Naive thymus-derived CD8-positive, alpha-beta T cell (primary cell): ENCODE data around the gene PFDN6. TPM values are rescaled to one million over a fixed set of nuclear protein-coding genes. Genes with fewer than 3 reads are reported as not detected.
A peak's percentile ranks its signal among the peaks of the same experiment; 100 is the strongest.

Experiments
- ATAC-seq, 2 donors: fragments of 150-1000 bp; cut with Tn5 transposase in 1 of 2; sonication (Bioruptor Pico), chemical (Tn5 transposase) in 1 of 2; 1 replicate in 1 of 2; 2 replicates in 1 of 2; pipeline ENCODE4 v1.10.0; 2021; ENCODE audit warnings: mild to moderate bottlenecking in 2 of 2, moderate library complexity in 2 of 2
- POLR2A ChIA-PET: fragments of 350-600 bp; sonication (Branson Sonifier 250); formaldehyde crosslinking; loops from one replicate; lab custom pipeline; 2021; ENCODE audit warnings: antibody characterized with exemption; lab: Charles Lee
- DNase-seq, 10 donors: peaks; one replicate each; pipeline versions ENCODE4 v3.0.0 to v3.0.0-alpha.2; 2020 to 2022
- H3K27ac Mint-ChIP-seq, 10 donors: one replicate each; pipeline ENCODE4 v1.8.0; 2020 to 2022; ENCODE audit warnings: mild to moderate bottlenecking in 10 of 10, mixed read lengths in 10 of 10, moderate library complexity in 4 of 10, inconsistent platforms in 1 of 10
- H3K27me3 Mint-ChIP-seq, 5 donors: one replicate each; pipeline ENCODE4 v1.8.0; 2021 to 2022; ENCODE audit warnings: mixed read lengths in 5 of 5
- H3K36me3 Mint-ChIP-seq, 3 donors: one replicate each; pipeline ENCODE4 v1.8.0; 2020 to 2022; ENCODE audit warnings: mixed read lengths in 3 of 3, mild to moderate bottlenecking in 2 of 3, inconsistent platforms in 1 of 3
- H3K4me1 Mint-ChIP-seq, 4 donors: one replicate each; pipeline ENCODE4 v1.8.0; 2021 to 2022; ENCODE audit warnings: mixed read lengths in 4 of 4
- H3K4me3 Mint-ChIP-seq, 10 donors: one replicate each; pipeline ENCODE4 v1.8.0; 2020 to 2022; ENCODE audit warnings: mild to moderate bottlenecking in 10 of 10, mixed read lengths in 10 of 10, moderate library complexity in 6 of 10, inconsistent platforms in 1 of 10
- H3K9me3 Mint-ChIP-seq, 9 donors: one replicate each; pipeline ENCODE4 v1.8.0; 2020 to 2022; ENCODE audit warnings: mixed read lengths in 9 of 9, mild to moderate bottlenecking in 3 of 9, inconsistent platforms in 1 of 9, moderate library complexity in 1 of 9
- polyA plus RNA-seq, 3 donors: library from polyadenylated mRNA; unstranded; fragments of 300-500 nt; fragmentation: Illumina TruSeq; gene quantifications; one replicate each; pipeline ENCODE4 v1.2.3, GENCODE V29; 2021
- total RNA-seq, 8 experiments: library from RNA in 2 of 8; stranded (reverse) in 2 of 8; gene quantifications; one replicate each; pipeline ENCODE4 v1.2.3 and lab custom pipeline; 2021 to 2026

PFDN6 gene
- total and polyA plus RNA-seq, 5 experiments from 2014 or later, result 30.4 to 38.2 (median 35.5) TPM

GRCh38 chr6:33313709-33314514 lies 24.5 kb downstream of the PFDN6 start, which contains the start of gene TAPBP:
TSS of gene TAPBP (minus strand) at chr6:33314078. CDS start at chr6:33314041, 37 bp downstream.
- DNase-seq, result peak; percentile 75 to 92 (median 88)
- Mint-ChIP-seq H3K27me3 (no peaks in the 10 kb centered on the region), H3K4me1 (peaks cover 18 to 71% (median 65%) of the 10 kb centered on the region in 4 donors), H3K9me3 (no peaks in the 10 kb centered on the region), H3K4me3 (peak within 1 kb of the TSS; percentile 95 to 99 (median 98)), H3K36me3 (peaks cover 0 to 39% (median 9%) of the 10 kb centered on the region in 3 donors), H3K27ac (peak within 1 kb of the TSS; percentile 95 to 100 (median 98))
- ATAC-seq, result peak; percentile 61 to 66
- POLR2A ChIA-PET, result interaction anchor here (0.9 to 5.3 kb wide), 18 partner anchors 12 to 344 kb away, joined by 3 to 141 read pairs (median 9); partner anchors contain the start of genes B3GALT4, CUTA, PFDN6 and RGL2

DNA sequence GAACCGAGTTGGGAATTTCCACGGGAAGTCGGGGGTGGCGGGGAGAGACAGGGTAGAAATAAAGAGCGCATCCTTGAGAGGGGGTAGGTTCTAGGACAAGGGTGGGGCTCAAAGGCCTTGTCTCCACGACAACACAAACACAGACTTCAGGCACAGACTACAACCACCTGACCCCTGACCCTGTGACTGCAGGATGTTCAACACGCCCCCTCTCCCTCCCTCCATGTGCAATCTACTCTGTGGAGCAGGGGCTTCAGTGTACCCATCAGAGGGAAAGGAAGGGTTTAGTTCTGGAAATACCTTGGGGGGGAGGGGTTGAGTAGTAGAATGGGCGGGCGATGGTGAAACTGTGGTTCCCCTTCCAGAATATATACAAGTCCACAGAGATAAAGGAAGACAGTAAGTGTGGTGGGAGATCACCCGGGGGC lies 25.1 kb downstream of the PFDN6 start:
- ATAC-seq (peak; percentile 32 to 55), DNase-seq (peak; percentile 40 to 86 (median 75))
- peak overlapping the region; percentile 95 to 100 (median 98) for H3K27ac Mint-ChIP-seq
- no peaks in the 10 kb centered on the region for H3K9me3 Mint-ChIP-seq
- H3K27me3 Mint-ChIP-seq, result no peaks in the 10 kb centered on the region
- peak overlapping the region; percentile 95 to 99 (median 98) for H3K4me3 Mint-ChIP-seq
- peaks cover 0 to 41% (median 9%) of the 10 kb centered on the region in 3 donors for H3K36me3 Mint-ChIP-seq
- H3K4me1 Mint-ChIP-seq, result peaks cover 22 to 75% (median 69%) of the 10 kb centered on the region in 4 donors
- POLR2A ChIA-PET, result interaction anchor here (1.1 to 5.3 kb wide), 3 partner anchors 10 to 37 kb away, joined by 4 to 141 read pairs (median 30); partner anchors contain the start of gene B3GALT4

DNA sequence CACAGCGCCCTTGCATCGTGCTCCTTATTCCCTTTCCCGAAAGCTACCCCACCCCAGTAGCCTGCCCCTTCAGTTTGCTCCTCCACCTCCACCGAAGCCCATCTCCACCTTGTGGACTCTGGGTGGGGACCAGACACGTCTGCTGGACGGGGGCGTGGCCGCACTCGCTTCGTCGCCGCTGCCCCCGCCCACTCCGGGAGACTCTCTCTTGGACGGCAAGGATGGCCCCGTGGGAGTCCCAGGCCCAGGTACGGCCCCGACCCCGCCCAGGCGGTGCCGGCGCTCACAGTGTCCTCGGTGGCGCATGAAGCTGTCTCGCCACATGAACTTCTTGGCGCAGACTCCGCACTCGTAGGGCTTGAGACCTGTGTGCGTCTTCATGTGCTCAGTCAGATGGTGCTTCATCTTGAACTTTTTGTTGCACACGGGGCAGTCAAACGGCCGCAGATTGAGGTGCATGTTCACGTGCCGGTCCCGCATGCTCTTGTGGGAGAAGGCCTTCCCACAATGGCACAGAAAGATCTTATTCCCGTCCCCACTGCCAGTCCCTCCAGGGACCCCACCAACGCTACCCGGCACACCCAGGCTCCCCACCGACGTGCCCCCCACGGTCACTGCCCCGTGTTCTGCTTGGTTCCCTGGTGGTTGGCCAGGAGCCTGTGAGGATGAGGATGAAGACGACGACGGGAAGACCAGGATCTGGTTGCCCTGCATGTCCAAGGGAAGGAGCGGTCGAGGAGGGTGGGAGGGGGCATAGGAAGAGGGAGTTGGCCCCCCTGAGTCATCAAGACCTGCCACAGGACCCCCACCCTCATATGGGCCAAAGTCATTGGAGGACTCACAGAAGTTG lies 25.8 kb downstream of the PFDN6 start:
- peaks cover 28 to 82% (median 74%) of the 10 kb centered on the region in 4 donors for H3K4me1 Mint-ChIP-seq
- H3K27me3 Mint-ChIP-seq, result no peaks in the 10 kb centered on the region
- no peak for ATAC-seq
- peak overlapping the region; percentile 95 to 100 (median 98) for H3K27ac Mint-ChIP-seq
- POLR2A ChIA-PET, result interaction anchor here (0.6 to 5.3 kb wide), 8 partner anchors 10 to 43 kb away, joined by 4 to 141 read pairs (median 4); partner anchors contain the start of genes PFDN6, RPS18, VPS52 and WDR46
- H3K9me3 Mint-ChIP-seq, result no peaks in the 10 kb centered on the region
- peak in 1 of 10 donors; percentile 21 for DNase-seq
- peaks cover 0 to 41% (median 15%) of the 10 kb centered on the region in 3 donors for H3K36me3 Mint-ChIP-seq
- H3K4me3 Mint-ChIP-seq, result peak overlapping the region; percentile 95 to 100 (median 98)

- POLR2A ChIA-PET, result interaction anchor here (0.6 to 5.3 kb wide), 9 partner anchors 9 to 110 kb away, joined by 3 to 141 read pairs (median 4); partner anchors contain the start of genes PFDN6, RPS18, VPS52 and WDR46
- ATAC-seq (no peak), DNase-seq (no peak)
- peak overlapping the region; percentile 83 to 100 (median 98) for H3K27ac Mint-ChIP-seq
- H3K4me1 Mint-ChIP-seq, result peaks cover 29 to 85% (median 80%) of the 10 kb centered on the region in 4 donors
- peaks cover 0 to 42% (median 18%) of the 10 kb centered on the region in 3 donors for H3K36me3 Mint-ChIP-seq
- peak overlapping the region; percentile 70 to 100 (median 97) for H3K4me3 Mint-ChIP-seq
- H3K9me3 Mint-ChIP-seq, result no peaks in the 10 kb centered on the region
- no peaks in the 10 kb centered on the region for H3K27me3 Mint-ChIP-seq
Observed at GRCh38 chr6:33315793-33316602, 26.6 kb downstream of the PFDN6 start.

DNA sequence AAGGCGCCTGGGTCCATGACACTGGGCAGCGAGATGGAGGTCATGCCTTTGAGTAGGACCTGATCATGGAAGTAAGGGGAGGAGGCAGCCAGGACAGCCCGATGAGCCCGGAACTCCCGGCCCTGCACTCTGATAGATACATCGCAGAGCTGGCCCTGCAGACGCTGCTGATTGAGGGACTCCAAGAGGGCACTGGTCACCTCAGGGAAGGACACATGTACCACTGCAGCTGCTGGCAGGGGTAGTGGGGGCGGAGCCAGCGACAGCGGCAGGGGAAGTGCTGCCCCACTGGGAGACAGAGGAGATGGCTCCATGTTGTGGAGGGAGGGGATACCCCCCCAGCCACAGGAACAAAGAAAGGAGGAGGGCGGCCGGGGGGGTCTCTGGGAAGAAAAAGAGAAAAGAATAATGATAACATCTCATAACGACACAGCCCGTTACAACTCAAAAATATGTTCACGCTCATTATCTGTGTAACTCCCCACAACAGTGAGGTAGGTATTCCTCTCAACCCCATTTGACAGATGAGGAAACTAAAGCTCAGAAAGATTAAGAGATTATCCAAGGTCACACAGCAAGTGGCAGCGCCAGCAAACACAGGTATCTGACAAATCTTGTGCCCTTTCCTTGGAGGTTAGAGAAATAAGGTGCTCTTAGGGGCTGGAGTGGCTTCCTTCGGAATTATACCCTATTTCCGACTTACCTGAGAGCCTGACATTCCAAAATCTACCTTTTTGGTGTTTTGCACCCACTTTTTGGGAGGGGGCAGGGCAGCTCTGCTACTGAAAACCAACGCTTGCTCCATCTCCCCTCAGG lies 27.4 kb downstream of the PFDN6 start:
- POLR2A ChIA-PET, result interaction anchor here (0.8 to 5.3 kb wide), 18 partner anchors 10 to 472 kb away, joined by 3 to 141 read pairs (median 10); partner anchors contain the start of genes B3GALT4, PFDN6, RGL2 and RPS18
- H3K4me1 Mint-ChIP-seq, result peaks cover 32 to 88% (median 82%) of the 10 kb centered on the region in 4 donors
- H3K27ac Mint-ChIP-seq, result peak overlapping the region; percentile 83 to 100 (median 96)
- no peaks in the 10 kb centered on the region for H3K27me3 Mint-ChIP-seq
- H3K4me3 Mint-ChIP-seq, result peak overlapping the region in 9 of 10 donors; percentile 67 to 100 (median 76)
- no peak for ATAC-seq
- peak in 1 of 10 donors; percentile 63 for DNase-seq
- no peaks in the 10 kb centered on the region for H3K9me3 Mint-ChIP-seq
- peaks cover 0 to 44% (median 18%) of the 10 kb centered on the region in 3 donors for H3K36me3 Mint-ChIP-seq

GRCh38 chr6:33317419-33317668 lies 27.9 kb downstream of the PFDN6 start:
- peaks cover 36 to 88% (median 81%) of the 10 kb centered on the region in 4 donors for H3K4me1 Mint-ChIP-seq
- peak overlapping the region in 9 of 10 donors; percentile 86 to 100 (median 95) for H3K27ac Mint-ChIP-seq
- H3K9me3 Mint-ChIP-seq, result no peaks in the 10 kb centered on the region
- peak overlapping the region in 9 of 10 donors; percentile 67 to 100 (median 83) for H3K4me3 Mint-ChIP-seq
- H3K36me3 Mint-ChIP-seq, result peaks cover 0 to 46% (median 17%) of the 10 kb centered on the region in 3 donors
- DNase-seq (no peak), ATAC-seq (no peak)
- H3K27me3 Mint-ChIP-seq, result no peaks in the 10 kb centered on the region
- POLR2A ChIA-PET, result interaction anchor here (0.6 to 5.3 kb wide), 22 partner anchors 9 to 890 kb away, joined by 3 to 141 read pairs (median 8); partner anchors contain the start of genes B3GALT4, PFDN6, RGL2 and RPS18

DNA sequence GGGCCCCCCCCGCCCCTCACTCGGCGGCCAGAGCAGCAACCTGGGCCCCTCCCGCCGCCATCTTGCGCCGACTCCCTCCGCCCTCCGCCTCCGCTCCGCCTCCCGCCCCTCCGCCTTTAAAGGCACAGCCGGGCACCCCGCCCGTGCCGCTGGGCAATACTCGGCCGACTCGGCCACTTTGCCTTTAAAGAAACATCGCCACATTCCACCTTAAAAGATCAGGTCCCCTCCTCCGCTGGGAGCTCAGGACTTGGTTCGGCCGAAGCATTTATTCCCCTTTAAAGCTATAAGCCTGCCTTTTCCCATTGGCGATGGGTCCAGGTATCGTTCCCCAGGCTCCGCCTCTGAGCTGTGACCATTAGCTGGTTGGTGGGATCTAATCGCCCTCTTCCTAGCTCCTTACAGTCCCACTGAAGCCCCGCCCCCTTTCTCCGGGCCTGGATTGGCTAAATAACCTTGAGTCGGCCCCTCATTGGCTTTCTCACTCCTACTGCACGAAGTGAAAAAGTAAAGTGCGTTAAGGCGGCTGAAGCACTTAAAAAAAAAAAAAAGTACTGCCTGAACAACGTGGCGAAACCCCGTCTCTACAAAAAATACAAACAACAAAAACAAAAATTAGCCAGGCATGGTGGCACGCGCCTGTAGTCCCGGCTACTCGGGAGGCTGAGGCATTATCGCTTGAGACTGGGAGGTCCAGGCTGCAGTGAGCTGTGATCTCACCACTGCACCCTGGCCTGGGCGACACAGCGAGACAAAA lies 28.4 kb downstream of the PFDN6 start, which contains the start of gene ZBTB22:
Gene ZBTB22, minus strand, starts transcription at position 76 of the 757 bp plus-strand sequence. CDS start 828 bp downstream, outside the sequence.
- Mint-ChIP-seq H3K4me1 (peaks cover 36 to 87% (median 79%) of the 10 kb centered on the region in 4 donors), H3K27ac (peak within 1 kb of the TSS; percentile 95 to 100 (median 98)), H3K9me3 (no peaks in the 10 kb centered on the region), H3K4me3 (peak within 1 kb of the TSS in 9 of 10 donors; percentile 96 to 100 (median 99)), H3K27me3 (no peaks in the 10 kb centered on the region), H3K36me3 (peaks cover 0 to 45% (median 16%) of the 10 kb centered on the region in 3 donors)
- DNase-seq (peak; percentile 89 to 98 (median 94)), ATAC-seq (peak; percentile 59 to 62)
- POLR2A ChIA-PET, result interaction anchor here (0.6 to 5.3 kb wide), 28 partner anchors 9 to 1689 kb away, joined by 3 to 141 read pairs (median 5); partner anchors contain the start of genes B3GALT4, PFDN6, RGL2 and RPS18

- Mint-ChIP-seq H3K27me3 (no peaks in the 10 kb centered on the region), H3K27ac (peak overlapping the region; percentile 95 to 100 (median 98)), H3K4me1 (peaks cover 41 to 90% (median 83%) of the 10 kb centered on the region in 4 donors), H3K9me3 (no peaks in the 10 kb centered on the region), H3K36me3 (peaks cover 0 to 45% (median 16%) of the 10 kb centered on the region in 3 donors), H3K4me3 (peak overlapping the region; percentile 80 to 100 (median 99))
- ATAC-seq, result no peak
- no peak for DNase-seq
- POLR2A ChIA-PET, result interaction anchor here (0.5 to 5.3 kb wide), 21 partner anchors 8 to 474 kb away, joined by 3 to 141 read pairs (median 11); partner anchors contain the start of genes B3GALT4, PFDN6, RGL2 and RPS18
Observed at GRCh38 chr6:33318426-33319073, 29.1 kb downstream of the PFDN6 start.

DNA sequence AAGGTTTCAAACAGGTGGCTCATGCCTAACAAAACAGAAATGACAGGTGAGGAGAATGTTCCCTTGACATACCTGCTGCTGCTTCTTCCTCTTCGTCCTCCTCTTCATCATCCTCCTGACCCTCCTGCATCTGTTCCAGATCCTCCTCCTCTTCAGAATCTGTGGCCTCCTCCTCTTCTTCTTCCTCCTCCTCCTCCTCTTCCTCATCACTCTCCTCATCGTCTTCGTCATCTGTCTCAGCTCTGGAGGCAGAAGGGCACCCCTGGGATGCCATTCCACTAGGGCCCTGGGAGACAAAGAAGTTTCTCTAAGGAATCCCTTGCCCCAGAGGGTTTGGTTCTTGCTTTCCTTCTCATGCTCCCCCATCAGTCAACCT lies 30.5 kb downstream of the PFDN6 start:
- H3K27ac Mint-ChIP-seq, result peak overlapping the region in 9 of 10 donors; percentile 34 to 98 (median 89)
- no peaks in the 10 kb centered on the region for H3K9me3 Mint-ChIP-seq
- peaks cover 42 to 88% (median 84%) of the 10 kb centered on the region in 4 donors for H3K4me1 Mint-ChIP-seq
- DNase-seq (no peak), ATAC-seq (no peak)
- peak overlapping the region; percentile 19 to 100 (median 97) for H3K4me3 Mint-ChIP-seq
- POLR2A ChIA-PET, result interaction anchor here (1.4 to 1.9 kb wide), 4 partner anchors 20 to 110 kb away, joined by 3 to 6 read pairs (median 4); partner anchors contain the start of gene CUTA
- peaks cover 0 to 45% (median 16%) of the 10 kb centered on the region in 3 donors for H3K36me3 Mint-ChIP-seq
- no peaks in the 10 kb centered on the region for H3K27me3 Mint-ChIP-seq
